GM19193 (cell line): Measurements from ENCODE around the gene AGAP1.

ENCODE experiments used
- POLR2A ChIP-seq: IDR thresholded peaks from 4 replicates; pipeline ENCODE4 v1.6.1; 2011; ENCODE audit not compliant: insufficient read depth, insufficient read length; ENCODE audit errors: extremely low read depth

AGAP1 gene

GRCh38 chr2:235806986-235807750 lies 313.3 kb downstream of the AGAP1 start:
- TF ChIP-seq POLR2A = no peak

GRCh38 chr2:235808366-235808765 lies 314.5 kb downstream of the AGAP1 start:
- no peak for TF ChIP-seq POLR2A

GRCh38 chr2:235810252-235810651 lies 316.4 kb downstream of the AGAP1 start:
- TF ChIP-seq POLR2A = no peak

GRCh38 chr2:235810846-235811245 lies 317.0 kb downstream of the AGAP1 start:
- no peak for TF ChIP-seq POLR2A

GRCh38 chr2:235811446-235812184 lies 317.8 kb downstream of the AGAP1 start:
- no peak for TF ChIP-seq POLR2A

- TF ChIP-seq POLR2A = no peak
Observed at GRCh38 chr2:235812185-235812665, 318.4 kb downstream of the AGAP1 start.

GRCh38 chr2:235813398-235813797 lies 319.6 kb downstream of the AGAP1 start:
- TF ChIP-seq POLR2A = no peak

- TF ChIP-seq POLR2A = no peak
Observed at GRCh38 chr2:235820571-235820970, 326.7 kb downstream of the AGAP1 start.

- no peak for TF ChIP-seq POLR2A
Observed at GRCh38 chr2:235824331-235824730, 330.5 kb downstream of the AGAP1 start.

GRCh38 chr2:235825946-235826345 lies 332.1 kb downstream of the AGAP1 start:
- TF ChIP-seq POLR2A = no peak

GRCh38 chr2:235826826-235827225 lies 333.0 kb downstream of the AGAP1 start:
- TF ChIP-seq POLR2A = no peak

- TF ChIP-seq POLR2A = no peak
Observed at GRCh38 chr2:235827585-235827992, 333.7 kb downstream of the AGAP1 start.

- no peak for TF ChIP-seq POLR2A
Observed at GRCh38 chr2:235829726-235830125, 335.9 kb downstream of the AGAP1 start.

- TF ChIP-seq POLR2A = no peak
Observed at GRCh38 chr2:235831755-235832154, 337.9 kb downstream of the AGAP1 start.

- TF ChIP-seq POLR2A = no peak
Observed at GRCh38 chr2:235832941-235833340, 339.1 kb downstream of the AGAP1 start.

GRCh38 chr2:235833971-235834620 lies 340.3 kb downstream of the AGAP1 start:
- no peak for TF ChIP-seq POLR2A

GRCh38 chr2:235834781-235835180 lies 340.9 kb downstream of the AGAP1 start:
- TF ChIP-seq POLR2A = no peak
